H1 (cell line): Measurements from ENCODE around the gene ME3.

ENCODE experiments used
- CHD1 ChIP-seq: IDR thresholded peaks from 2 replicates; pipeline ENCODE4 v1.6.1; 2012; ENCODE audit warnings: low read depth, low read length, improper control_type of control experiment
- CTCF ChIP-seq, 3 experiments: IDR thresholded peaks; 1 replicate in 2 of 3; 2 replicates in 1 of 3; pipeline versions ENCODE4 v1.5.1 to v1.6.1; 2011; ENCODE audit warnings: low read length in 3 of 3, mild to moderate bottlenecking in 3 of 3, inconsistent platforms in 2 of 3, low read depth in 1 of 3, moderate library complexity in 1 of 3; ENCODE audit not compliant: insufficient read depth in 1 of 3; ENCODE audit errors: control extremely low read depth in 1 of 3
- FOSL1 ChIP-seq: IDR thresholded peaks from 2 replicates; pipeline ENCODE4 v1.6.1; 2011; ENCODE audit warnings: mild to moderate bottlenecking, low read depth, low read length, moderate library complexity; ENCODE audit not compliant: insufficient read depth
- MAX ChIP-seq: IDR thresholded peaks from 2 replicates; pipeline ENCODE4 v1.6.1; 2012; ENCODE audit warnings: inconsistent platforms
- PHF8 ChIP-seq: fragments of 200-600 bp; sonication (generic); conservative IDR thresholded peaks from 2 replicates; pipeline ENCODE4 v1.7.1; 2012; ENCODE audit warnings: low read depth, mild to moderate bottlenecking, inconsistent platforms, low read length, moderate library complexity
- POLR2AphosphoS5 ChIP-seq: IDR thresholded peaks from 2 replicates; pipeline ENCODE4 v1.6.1; 2011; ENCODE audit warnings: low read depth, low read length
- RAD21 ChIP-seq, 2 experiments: IDR thresholded peaks in 1 of 2; conservative IDR thresholded peaks in 1 of 2; 2 replicates each; pipeline ENCODE4 v1.6.1; 2011; ENCODE audit warnings: low read depth in 2 of 2, low read length in 2 of 2, improper control_type of control experiment in 1 of 2, inconsistent platforms in 1 of 2, mild to moderate bottlenecking in 1 of 2, moderate library complexity in 1 of 2
- RFX5 ChIP-seq: IDR thresholded peaks from 2 replicates; pipeline ENCODE4 v1.6.1; 2011; ENCODE audit warnings: low read depth, low read length, improper control_type of control experiment, borderline replicate concordance
- RXRA ChIP-seq: IDR thresholded peaks from 2 replicates; pipeline ENCODE4 v1.6.1; 2011; ENCODE audit warnings: low read depth, mild to moderate bottlenecking, low read length, moderate library complexity; ENCODE audit not compliant: insufficient read depth
- TCF12 ChIP-seq: IDR thresholded peaks from 2 replicates; pipeline ENCODE4 v1.6.1; 2011; ENCODE audit warnings: low read depth, mild to moderate bottlenecking, low read length

GRCh38 chr11:86606836-86607481 is 65.5 kb downstream of the ME3 start:
- TF ChIP-seq CTCF (IDR thresholded peaks at IDR 0.05; ENCODE audit: control extremely low read depth in 1 of 3, insufficient read depth in 1 of 3, low read depth in 1 of 3, low read length in 3 of 3), result no peak
- TF ChIP-seq MAX, result no peak
- TF ChIP-seq RAD21 (IDR thresholded peaks at IDR 0.05 in 1 of 2, conservative IDR thresholded peaks at IDR 0.05 in 1 of 2; ENCODE audit: low read depth in 2 of 2, low read length in 2 of 2), result no peak
- no peak for TF ChIP-seq RFX5
- no peak for TF ChIP-seq FOSL1
- TF ChIP-seq POLR2AphosphoS5, result no peak
- TF ChIP-seq TCF12, result no peak
- TF ChIP-seq PHF8, result no peak
- no peak for TF ChIP-seq CHD1
- no peak for TF ChIP-seq RXRA
